ENCODE results near the gene ZDHHC9. TPM values are rescaled to one million over a fixed set of nuclear protein-coding genes. Genes with fewer than 3 reads are reported as not detected.
"Not testable (repeated sequence)": the region's sequence is repeated elsewhere in the genome, so short reads cannot be mapped to it uniquely, and the experiment has no call there.

The ZDHHC9 gene
- 5.6 TPM for polyA plus RNA-seq (2012; ENCODE audit: missing spikeins)

DNA sequence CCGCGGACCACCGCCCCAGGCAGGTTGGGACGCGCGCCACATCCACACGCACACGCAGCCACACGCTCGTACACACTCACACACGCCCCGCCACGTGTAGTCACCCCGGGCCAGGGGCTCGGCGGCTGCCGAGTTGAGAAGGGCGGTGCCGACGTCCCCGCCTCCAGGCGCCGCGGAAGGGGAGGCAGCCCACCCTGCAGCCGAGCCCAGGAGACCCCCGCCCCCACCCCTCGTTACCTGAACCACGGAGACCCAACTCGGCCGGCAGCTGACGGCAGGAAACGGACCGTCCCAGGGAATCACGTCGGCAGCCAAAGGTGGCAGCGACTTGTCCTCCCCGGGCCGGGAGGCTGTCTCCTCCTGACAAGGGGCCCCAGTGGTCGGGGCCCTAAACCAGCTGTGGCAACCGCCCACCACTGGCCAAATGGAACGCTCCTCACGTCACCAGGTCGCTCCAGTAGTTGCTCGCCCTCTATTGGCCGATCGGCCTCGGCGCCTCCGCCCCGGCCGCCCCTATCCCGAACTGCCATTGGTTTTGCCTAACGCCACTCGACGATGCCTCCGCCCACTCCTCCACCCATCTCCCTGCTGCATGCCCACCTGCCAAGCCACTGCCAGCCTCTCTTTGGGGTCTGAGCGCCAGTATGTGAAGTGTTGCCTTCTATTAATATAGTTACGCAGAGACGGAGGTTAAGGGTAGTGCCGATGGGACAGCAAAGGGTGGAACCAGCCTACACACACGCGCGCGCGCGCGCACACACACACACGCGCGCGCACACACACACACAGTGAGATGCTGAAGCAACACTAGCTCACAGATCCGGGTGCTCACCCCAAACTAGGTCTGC lies at the start of gene ZDHHC9:
ZDHHC9 (minus strand) TSS at position 428 of the 848 bp plus-strand sequence. CDS start 1,941 bp downstream, outside the sequence.
- FAIRE-seq, result peak; percentile 76
- DNase-seq (ENCODE audit: insufficient read length), result peak; percentile 64
- TF ChIP-seq POLR2A (IDR thresholded peaks at IDR 0.05; ENCODE audit: low read depth, low read length) (no peak; the same call in 1 of the 2 replicates), POLR2AphosphoS5 (IDR thresholded peaks at IDR 0.05; ENCODE audit: low read depth, low read length) (no peak)

- FAIRE-seq (no peak), DNase-seq (ENCODE audit: insufficient read length) (no peak)
Observed at GRCh38 chrX:129877401-129877800, 33.7 kb upstream of the ZDHHC9 start.

GRCh38 chrX:129876771-129877305 lies 33.2 kb upstream of the ZDHHC9 start:
- TF ChIP-seq POLR2A (IDR thresholded peaks at IDR 0.05; ENCODE audit: low read depth, low read length), result no peak
- no peak for TF ChIP-seq TAF1 (IDR thresholded peaks at IDR 0.05; ENCODE audit: borderline replicate concordance, low read depth, low read length)
- TF ChIP-seq POLR2AphosphoS5 (IDR thresholded peaks at IDR 0.05; ENCODE audit: low read depth, low read length), result no peak
- no peak for DNase-seq (ENCODE audit: insufficient read length)
- peak; percentile 5 for FAIRE-seq

More at GRCh38 chrX:129877401-129877800, 33.7 kb upstream of the ZDHHC9 start:
- TF ChIP-seq POLR2A (IDR thresholded peaks at IDR 0.05; ENCODE audit: low read depth, low read length) (no peak), TAF1 (IDR thresholded peaks at IDR 0.05; ENCODE audit: borderline replicate concordance, low read depth, low read length) (no peak), POLR2AphosphoS5 (IDR thresholded peaks at IDR 0.05; ENCODE audit: low read depth, low read length) (no peak)

GRCh38 chrX:129875669-129876068 lies 32.0 kb upstream of the ZDHHC9 start:
- DNase-seq (ENCODE audit: insufficient read length), result no peak
- FAIRE-seq, result no peak
- no peak for TF ChIP-seq POLR2AphosphoS5 (IDR thresholded peaks at IDR 0.05; ENCODE audit: low read depth, low read length)
- TF ChIP-seq POLR2A (IDR thresholded peaks at IDR 0.05; ENCODE audit: low read depth, low read length), result no peak
- no peak for TF ChIP-seq TAF1 (IDR thresholded peaks at IDR 0.05; ENCODE audit: borderline replicate concordance, low read depth, low read length)

DNA sequence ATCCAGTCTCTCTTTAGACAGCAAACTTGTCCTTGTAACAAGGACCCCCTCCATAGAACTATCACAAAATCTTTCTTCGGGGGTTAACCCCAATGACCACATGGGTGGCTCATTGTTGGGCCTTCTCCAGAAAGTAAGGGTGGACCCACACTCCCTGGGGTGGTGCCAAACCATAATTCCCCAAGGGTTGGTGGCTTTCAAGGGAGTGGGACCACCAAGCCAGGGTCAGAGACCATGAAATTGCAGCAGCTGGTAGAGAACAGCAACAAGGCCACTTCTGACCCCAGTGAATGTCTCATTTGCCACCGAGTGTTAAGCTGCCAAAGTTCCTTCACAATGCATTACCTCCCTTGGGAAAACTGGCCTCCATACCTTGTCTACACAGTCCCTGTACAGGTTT lies 28.8 kb upstream of the ZDHHC9 start:
- TF ChIP-seq POLR2AphosphoS5 (IDR thresholded peaks at IDR 0.05; ENCODE audit: low read depth, low read length) (no peak), TAF1 (IDR thresholded peaks at IDR 0.05; ENCODE audit: borderline replicate concordance, low read depth, low read length) (no peak), POLR2A (IDR thresholded peaks at IDR 0.05; ENCODE audit: low read depth, low read length) (no peak)
- DNase-seq (ENCODE audit: insufficient read length) (no peak), FAIRE-seq (no peak)

DNA sequence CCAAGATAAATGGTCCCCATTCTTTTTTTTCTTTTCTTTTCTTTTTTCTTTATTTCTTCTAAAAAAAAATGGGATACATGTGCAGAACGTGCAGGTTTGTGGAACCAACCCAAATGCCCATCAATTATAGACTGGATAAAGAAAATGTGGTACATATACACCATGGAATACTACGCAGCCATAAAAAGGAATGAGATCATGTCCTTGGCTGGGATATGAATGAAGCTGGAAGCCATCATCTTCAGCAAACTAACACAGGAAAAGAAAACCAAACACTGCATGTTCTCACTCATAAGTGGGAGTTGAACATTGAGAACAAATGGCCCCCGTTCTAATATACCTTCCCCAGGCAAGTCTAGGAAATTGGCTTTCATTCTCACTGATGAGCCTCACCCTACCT lies 22.6 kb upstream of the ZDHHC9 start:
- FAIRE-seq; DNase-seq (ENCODE audit: insufficient read length): not testable (repeated sequence)

GRCh38 chrX:129859134-129859533 lies 15.4 kb upstream of the ZDHHC9 start:
- DNase-seq (ENCODE audit: insufficient read length); FAIRE-seq: not testable (repeated sequence)

DNA sequence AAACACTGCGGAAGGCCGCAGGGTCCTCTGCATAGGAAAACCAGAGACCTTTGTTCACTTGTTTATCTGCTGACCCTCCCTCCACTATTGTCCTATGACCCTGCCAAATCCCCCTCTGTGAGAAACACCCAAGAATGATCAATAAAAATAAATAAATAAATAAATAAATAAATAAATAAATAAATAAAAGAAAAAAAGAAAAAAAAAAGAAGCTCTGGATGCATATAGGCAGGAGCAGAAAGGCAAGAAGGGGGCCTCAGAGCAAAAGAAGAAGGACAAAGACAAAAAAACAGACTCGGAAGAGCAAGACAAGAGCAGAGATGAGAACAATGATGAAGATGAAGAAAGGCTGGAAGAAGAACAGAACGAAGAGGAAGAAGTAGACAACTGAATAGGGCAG lies 8.1 kb upstream of the ZDHHC9 start:
- FAIRE-seq, result not testable (repeated sequence)

DNA sequence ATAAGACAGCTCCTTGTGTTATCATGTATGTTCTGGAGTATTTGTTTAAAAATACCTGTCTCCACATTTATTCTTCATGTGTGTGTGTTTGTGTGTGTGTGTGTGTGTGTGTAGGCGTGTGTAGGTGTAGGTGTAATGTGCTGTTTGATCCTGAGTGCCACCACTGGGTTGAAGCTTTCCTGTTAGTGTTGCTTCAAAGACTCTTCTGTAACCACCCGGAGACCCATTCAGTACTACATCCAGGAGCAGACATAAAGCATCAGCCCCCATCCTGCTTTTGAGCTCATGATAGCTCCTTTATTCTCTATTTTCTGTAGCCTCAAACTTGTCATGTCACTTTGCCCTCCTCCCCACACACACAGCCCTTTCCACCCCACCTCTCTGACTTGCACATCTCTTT lies 3.0 kb upstream of the ZDHHC9 start:
- DNase-seq (ENCODE audit: insufficient read length), result no peak
- FAIRE-seq, result no peak
- TF ChIP-seq TAF1 (IDR thresholded peaks at IDR 0.05; ENCODE audit: borderline replicate concordance, low read depth, low read length), result no peak
- TF ChIP-seq POLR2A (IDR thresholded peaks at IDR 0.05; ENCODE audit: low read depth, low read length), result no peak
- no peak for TF ChIP-seq POLR2AphosphoS5 (IDR thresholded peaks at IDR 0.05; ENCODE audit: low read depth, low read length)

More for the DNA sequence above, 8.1 kb upstream of the ZDHHC9 start:
- not testable (repeated sequence) for DNase-seq (ENCODE audit: insufficient read length)

DNA sequence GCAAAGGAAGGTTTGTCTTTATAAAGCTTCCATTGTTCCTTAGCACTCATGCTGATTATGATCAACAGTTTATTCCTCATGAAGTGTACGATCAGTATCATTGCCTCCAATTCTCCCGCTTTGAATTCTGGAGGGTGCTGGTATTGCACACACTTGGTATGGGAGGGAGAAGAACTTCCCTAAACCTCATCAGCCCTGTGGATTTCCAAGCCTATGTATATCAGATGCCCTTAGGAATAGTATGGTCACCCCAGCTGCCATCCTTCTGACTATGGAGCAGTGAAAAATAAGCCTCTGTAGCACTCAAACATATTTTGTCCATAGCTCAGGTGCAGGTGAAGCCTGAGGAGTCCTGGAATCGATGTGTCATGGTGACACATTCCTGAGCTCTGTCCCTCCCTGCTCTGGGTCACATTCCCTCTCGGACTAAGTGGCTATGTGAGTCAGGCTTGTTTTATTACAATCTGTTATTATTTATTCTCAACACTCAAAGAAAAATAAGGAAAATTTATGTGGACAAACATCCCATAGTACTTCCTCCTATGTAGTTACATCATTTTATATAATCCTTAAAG lies 2.0 kb upstream of the ZDHHC9 start:
- DNase-seq (ENCODE audit: insufficient read length) (no peak), FAIRE-seq (no peak)
- TF ChIP-seq TAF1 (IDR thresholded peaks at IDR 0.05; ENCODE audit: borderline replicate concordance, low read depth, low read length) (no peak), POLR2A (IDR thresholded peaks at IDR 0.05; ENCODE audit: low read depth, low read length) (no peak), POLR2AphosphoS5 (IDR thresholded peaks at IDR 0.05; ENCODE audit: low read depth, low read length) (no peak)

DNA sequence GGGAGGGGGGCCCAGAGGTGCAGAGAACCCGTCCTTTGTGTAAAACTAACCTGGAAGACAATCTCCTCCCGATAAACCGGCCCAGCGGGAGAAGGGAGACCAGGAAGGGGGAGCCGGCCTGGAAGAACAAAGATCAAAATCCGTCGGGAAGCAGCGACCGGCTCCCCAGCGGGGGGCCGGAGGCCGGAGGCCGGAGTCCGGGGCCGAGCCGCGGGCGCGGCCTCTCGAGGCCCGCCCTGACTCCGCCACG lies 552 bp downstream of the ZDHHC9 start:
- DNase-seq (ENCODE audit: insufficient read length) (no peak), FAIRE-seq (no peak)
- TF ChIP-seq POLR2A (IDR thresholded peaks at IDR 0.05; ENCODE audit: low read depth, low read length) (no peak), POLR2AphosphoS5 (IDR thresholded peaks at IDR 0.05; ENCODE audit: low read depth, low read length) (no peak), TAF1 (IDR thresholded peaks at IDR 0.05; ENCODE audit: borderline replicate concordance, low read depth, low read length) (no peak)

DNA sequence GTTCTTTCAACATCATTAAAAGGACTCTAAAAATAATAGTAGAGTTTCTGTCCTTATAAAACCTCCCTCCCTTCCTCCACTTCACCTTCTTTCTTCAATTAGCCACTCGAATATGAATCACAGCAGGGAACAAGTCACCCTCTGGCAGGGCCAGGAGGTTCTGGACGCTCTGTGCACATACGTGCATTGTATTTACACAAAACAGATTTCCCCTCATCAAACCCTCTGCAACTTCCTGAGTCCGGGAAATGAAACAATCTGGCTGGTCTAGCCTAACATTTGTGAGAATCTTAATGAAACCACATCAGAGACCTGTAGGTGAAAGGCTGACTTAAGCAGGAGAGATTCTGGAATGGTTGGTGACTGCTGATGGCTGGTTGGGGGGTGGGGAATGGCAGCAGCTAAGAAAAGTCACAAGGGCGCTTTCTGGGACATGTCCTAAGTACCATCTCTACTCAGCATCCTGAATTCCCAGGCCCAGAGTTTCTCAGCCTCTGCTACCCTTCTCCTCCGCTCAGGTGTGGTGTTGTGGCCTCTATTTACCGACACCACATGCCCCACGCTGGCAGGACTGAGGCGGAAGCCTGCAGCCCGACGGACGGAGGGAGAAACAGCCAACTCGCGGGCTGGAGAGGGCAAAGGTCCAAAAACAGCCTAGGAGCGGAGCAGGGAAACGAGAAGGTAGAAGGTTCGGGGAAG lies 1.0 kb downstream of the ZDHHC9 start:
- DNase-seq (ENCODE audit: insufficient read length), result no peak

More for the DNA sequence above, 1.0 kb downstream of the ZDHHC9 start:
- peak; percentile 46 for FAIRE-seq
- TF ChIP-seq POLR2A (IDR thresholded peaks at IDR 0.05; ENCODE audit: low read depth, low read length) (no peak), POLR2AphosphoS5 (IDR thresholded peaks at IDR 0.05; ENCODE audit: low read depth, low read length) (no peak)

All from GM12892 (cell line).